SIG-M5 treated with dmso at 0.1 percent for 504 hours (cell line): ENCODE measurements around the gene CCL21.

Source experiments
- DNase-seq: peaks from one replicate; lab custom pipeline; 2025; ENCODE audit not compliant: unreplicated experiment; lab: John Stamatoyannopoulos, UW

The CCL21 gene

GRCh38 chr9:34709196-34709978 lies 549 bp downstream of the CCL21 start:
- no peak for DNase-seq

GRCh38 chr9:34707130-34707529 lies 2.8 kb downstream of the CCL21 start:
- DNase-seq, result no peak

- DNase-seq, result peak; percentile 54
These were observed 7.9 kb downstream of the CCL21 start for GRCh38 chr9:34701769-34702736.

GRCh38 chr9:34701023-34701768 lies 8.7 kb downstream of the CCL21 start:
- DNase-seq, result peak; percentile 40

GRCh38 chr9:34694811-34695210 lies 15.1 kb downstream of the CCL21 start:
- DNase-seq, result no peak

- DNase-seq, result no peak
These were observed 16.4 kb downstream of the CCL21 start for GRCh38 chr9:34693560-34693959.

- no peak for DNase-seq
These were observed 18.0 kb downstream of the CCL21 start for GRCh38 chr9:34691936-34692315.

GRCh38 chr9:34690983-34691935 lies 18.7 kb downstream of the CCL21 start, which contains the start of gene CCL19:
CCL19 (minus strand) TSS chr9:34691276; CDS start chr9:34691139, 137 bp downstream.
- DNase-seq, result no peak

GRCh38 chr9:34689512-34689911 lies 20.4 kb downstream of the CCL21 start:
- DNase-seq, result no peak

- no peak for DNase-seq
These were observed 20.8 kb downstream of the CCL21 start for GRCh38 chr9:34689116-34689470.

- no peak for DNase-seq
These were observed 21.4 kb downstream of the CCL21 start for GRCh38 chr9:34688329-34689115.

- DNase-seq, result no peak
These were observed 22.5 kb downstream of the CCL21 start for GRCh38 chr9:34687276-34688030.

- no peak for DNase-seq
These were observed 23.2 kb downstream of the CCL21 start for GRCh38 chr9:34686732-34687131.

- no peak for DNase-seq
These were observed 23.7 kb downstream of the CCL21 start for GRCh38 chr9:34686231-34686630.

- DNase-seq, result no peak
These were observed 24.3 kb downstream of the CCL21 start for GRCh38 chr9:34685591-34685990.

GRCh38 chr9:34684816-34685215 lies 25.1 kb downstream of the CCL21 start:
- no peak for DNase-seq

- no peak for DNase-seq
These were observed 25.8 kb downstream of the CCL21 start for GRCh38 chr9:34684145-34684544.

GRCh38 chr9:34675869-34676268 lies 34.1 kb downstream of the CCL21 start:
- no peak for DNase-seq
